Transverse colon (tissue), 4 donors: ENCODE data around the gene SHB. TPM values are rescaled to one million over a fixed set of nuclear protein-coding genes. Genes with fewer than 3 reads are reported as not detected.

Source experiments
- DNase-seq: peaks from one replicate; pipeline ENCODE4 v3.0.0-alpha.2; 2019
- H3K27ac ChIP-seq, 4 donors: fragments of 200-600 bp; sonication (generic); 2 replicates each; pipeline ENCODE4 v1.5.1; 2016 to 2018; ENCODE audit warnings: inconsistent platforms in 4 of 4
- H3K27me3 ChIP-seq: fragments of 200-600 bp; sonication (generic); 2 replicates; pipeline ENCODE4 v1.5.1; 2017; ENCODE audit warnings: inconsistent platforms
- H3K36me3 ChIP-seq, 4 donors: fragments of 200-600 bp; sonication (generic); 2 replicates each; pipeline ENCODE4 v1.5.1; 2017 to 2019; ENCODE audit warnings: inconsistent platforms in 4 of 4
- H3K4me1 ChIP-seq, 4 donors: fragments of 200-600 bp; sonication (generic); 2 replicates each; pipeline ENCODE4 v1.5.1; 2017 to 2020; ENCODE audit warnings: inconsistent platforms in 4 of 4
- H3K4me3 ChIP-seq, 4 donors: fragments of 200-600 bp; sonication (generic); 1 replicate in 1 of 4; 2 replicates in 3 of 4; pipeline versions ENCODE4 v1.5.1 to v1.6.1; 2017 to 2019; ENCODE audit warnings: inconsistent platforms in 4 of 4
- H3K9me3 ChIP-seq, 2 donors: fragments of 200-600 bp; sonication (generic); 2 replicates each; pipeline ENCODE4 v1.5.1; 2017 to 2019; ENCODE audit warnings: inconsistent platforms in 2 of 2
- EP300 ChIP-seq: sonication (generic); formaldehyde crosslinking; IDR thresholded peaks from one replicate; pipeline ENCODE4 v1.6.1; 2017; ENCODE audit warnings: antibody characterized with exemption, low read depth
- POLR2A ChIP-seq: fragments of 450-650 bp; IDR thresholded peaks from one replicate; pipeline ENCODE4 v1.6.1; 2016; ENCODE audit warnings: antibody characterized with exemption, mild to moderate bottlenecking, moderate library complexity
- POLR2AphosphoS5 ChIP-seq, 3 donors: sonication (generic); formaldehyde crosslinking; IDR thresholded peaks; one replicate each; pipeline ENCODE4 v1.6.1; 2016; ENCODE audit warnings: antibody characterized with exemption in 3 of 3
- WGBS, 2 donors: methylation state at CpG; one replicate each; pipeline ENCODE4 v1.1.5; 2018; ENCODE audit warnings: low coverage in 1 of 2; 5-methylcytosine and 5-hydroxymethylcytosine counted together
- in situ Hi-C, 4 donors: fragments of 200-750 bp; cut with MboI; loops; one replicate each; pipeline versions ENCODE4 v1.15.0 to v1.15.1; 2017; ENCODE audit warnings: low sequenced_read_pairs in 3 of 4, low pct_ligation_motif_present in 1 of 4, low pct_unique_long_range_greater_than_20kb in 1 of 4
- intact Hi-C: fragments of 100-400 bp; cut with DNase I; formaldehyde crosslinking; loops from one replicate; pipeline ENCODE4 v1.15.1; 2023; ENCODE audit warnings: low total_unique reads
- total RNA-seq, 4 donors: library from RNA; depleted of rRNA; stranded (reverse); fragments of >200 nt; gene quantifications; one replicate each; pipeline ENCODE4 v1.1.0, GENCODE V29; 2016
- TF ChIP-seq, protein P1 (sequence below), 5 experiments: fragments of 200-600 bp in 3 of 5; fragments of 450-650 bp in 2 of 5; sonication (generic) in 3 of 5; IDR thresholded peaks; 1 replicate in 2 of 5; 2 replicates in 3 of 5; pipeline ENCODE4 v1.5.1; 2016 to 2017; ENCODE audit warnings: antibody characterized with exemption in 5 of 5, inconsistent platforms in 3 of 5, mild to moderate bottlenecking in 2 of 5, moderate library complexity in 1 of 5

Gene SHB
- total RNA-seq, 4 donors from 2014 or later = 11.9 to 33.7 (median 22.2) TPM

GRCh38 chr9:38073882-38074281 is 4.9 kb upstream of the SHB start:
- H3K36me3 ChIP-seq = no peaks in the 10 kb centered on the region
- peaks cover 0 to 29% (median 21%) of the 10 kb centered on the region in 4 donors for H3K4me1 ChIP-seq
- H3K4me3 ChIP-seq = no peak overlapping the region
- TF ChIP-seq, protein P1, sequence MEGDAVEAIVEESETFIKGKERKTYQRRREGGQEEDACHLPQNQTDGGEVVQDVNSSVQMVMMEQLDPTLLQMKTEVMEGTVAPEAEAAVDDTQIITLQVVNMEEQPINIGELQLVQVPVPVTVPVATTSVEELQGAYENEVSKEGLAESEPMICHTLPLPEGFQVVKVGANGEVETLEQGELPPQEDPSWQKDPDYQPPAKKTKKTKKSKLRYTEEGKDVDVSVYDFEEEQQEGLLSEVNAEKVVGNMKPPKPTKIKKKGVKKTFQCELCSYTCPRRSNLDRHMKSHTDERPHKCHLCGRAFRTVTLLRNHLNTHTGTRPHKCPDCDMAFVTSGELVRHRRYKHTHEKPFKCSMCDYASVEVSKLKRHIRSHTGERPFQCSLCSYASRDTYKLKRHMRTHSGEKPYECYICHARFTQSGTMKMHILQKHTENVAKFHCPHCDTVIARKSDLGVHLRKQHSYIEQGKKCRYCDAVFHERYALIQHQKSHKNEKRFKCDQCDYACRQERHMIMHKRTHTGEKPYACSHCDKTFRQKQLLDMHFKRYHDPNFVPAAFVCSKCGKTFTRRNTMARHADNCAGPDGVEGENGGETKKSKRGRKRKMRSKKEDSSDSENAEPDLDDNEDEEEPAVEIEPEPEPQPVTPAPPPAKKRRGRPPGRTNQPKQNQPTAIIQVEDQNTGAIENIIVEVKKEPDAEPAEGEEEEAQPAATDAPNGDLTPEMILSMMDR (IDR thresholded peaks at IDR 0.05) = no peak
- no peak for TF ChIP-seq EP300
- TF ChIP-seq POLR2A = no peak
- no peak for TF ChIP-seq POLR2AphosphoS5 (IDR thresholded peaks at IDR 0.05)
- intact Hi-C loops = loop anchor here (10.0 kb wide), 1 partner anchor 321 kb away; the partner anchor contains the start of gene ALDH1B1
- in situ Hi-C loops = loop anchor here in 1 of 4 donors (25.0 kb wide), 3 partner anchors 162 to 612 kb away; partner anchors contain the start of genes FBXO10, SLC25A51, TOMM5 and ZBTB5
- peak overlapping the region; percentile 52 to 72 (median 58) for H3K27ac ChIP-seq
- 67 to 74% methylated on average over 1 to 3 of the region's 3 CpGs for WGBS, 2 donors
- H3K9me3 ChIP-seq = no peaks in the 10 kb centered on the region
- DNase-seq = no peak
- no peaks in the 10 kb centered on the region for H3K27me3 ChIP-seq

DNA sequence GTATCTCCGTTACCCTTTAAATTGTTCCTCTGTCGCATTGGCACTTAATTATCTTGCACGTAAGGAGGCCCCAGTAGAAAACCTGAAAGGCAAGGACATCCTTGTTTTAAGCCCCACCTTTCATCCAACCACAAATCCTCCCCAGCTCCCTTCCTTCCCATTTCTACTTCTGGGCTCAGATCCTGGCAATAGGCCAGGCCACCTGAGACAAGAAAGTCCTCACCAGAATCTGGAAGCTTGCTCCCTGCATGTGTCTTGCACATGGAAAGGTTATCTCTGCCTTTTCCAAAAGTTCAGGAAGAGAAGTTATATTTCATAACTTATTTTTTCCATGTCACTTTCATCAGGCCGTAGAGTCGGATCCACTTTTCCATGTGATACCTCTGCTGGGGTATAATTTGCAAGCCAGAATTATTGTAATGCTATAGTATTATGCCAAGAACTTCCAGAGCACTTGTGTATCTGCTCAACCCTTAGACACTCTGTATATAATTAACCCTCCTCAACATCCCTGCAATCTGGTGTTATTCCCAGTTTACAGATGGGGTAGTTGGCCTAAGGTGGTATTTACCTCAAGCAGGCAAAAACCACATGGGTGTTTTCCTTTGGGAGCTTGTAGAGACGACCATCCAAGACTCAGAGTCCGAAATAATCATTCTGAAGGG is 2.6 kb upstream of the SHB start:
- Histone ChIP-seq H3K36me3 (no peaks in the 10 kb centered on the region), H3K4me1 (peaks cover 0 to 46% (median 27%) of the 10 kb centered on the region in 4 donors), H3K4me3 (no peak overlapping the region), H3K27ac (no peak overlapping the region), H3K9me3 (no peaks in the 10 kb centered on the region), H3K27me3 (no peaks in the 10 kb centered on the region)
- 52 to 66% methylated on average over 6 to 7 of the region's 7 CpGs for WGBS, 2 donors
- no peak for TF ChIP-seq POLR2AphosphoS5 (IDR thresholded peaks at IDR 0.05)
- no peak for TF ChIP-seq EP300
- TF ChIP-seq, protein P1 (IDR thresholded peaks at IDR 0.05) = no peak
- TF ChIP-seq POLR2A = no peak
- intact Hi-C loops = loop anchor here (10.0 kb wide), 1 partner anchor 323 kb away; the partner anchor contains the start of gene ALDH1B1
- in situ Hi-C loops = loop anchor here in 1 of 4 donors (25.0 kb wide), 3 partner anchors 159 to 609 kb away; partner anchors contain the start of genes FBXO10, SLC25A51, TOMM5 and ZBTB5
- DNase-seq = no peak

DNA sequence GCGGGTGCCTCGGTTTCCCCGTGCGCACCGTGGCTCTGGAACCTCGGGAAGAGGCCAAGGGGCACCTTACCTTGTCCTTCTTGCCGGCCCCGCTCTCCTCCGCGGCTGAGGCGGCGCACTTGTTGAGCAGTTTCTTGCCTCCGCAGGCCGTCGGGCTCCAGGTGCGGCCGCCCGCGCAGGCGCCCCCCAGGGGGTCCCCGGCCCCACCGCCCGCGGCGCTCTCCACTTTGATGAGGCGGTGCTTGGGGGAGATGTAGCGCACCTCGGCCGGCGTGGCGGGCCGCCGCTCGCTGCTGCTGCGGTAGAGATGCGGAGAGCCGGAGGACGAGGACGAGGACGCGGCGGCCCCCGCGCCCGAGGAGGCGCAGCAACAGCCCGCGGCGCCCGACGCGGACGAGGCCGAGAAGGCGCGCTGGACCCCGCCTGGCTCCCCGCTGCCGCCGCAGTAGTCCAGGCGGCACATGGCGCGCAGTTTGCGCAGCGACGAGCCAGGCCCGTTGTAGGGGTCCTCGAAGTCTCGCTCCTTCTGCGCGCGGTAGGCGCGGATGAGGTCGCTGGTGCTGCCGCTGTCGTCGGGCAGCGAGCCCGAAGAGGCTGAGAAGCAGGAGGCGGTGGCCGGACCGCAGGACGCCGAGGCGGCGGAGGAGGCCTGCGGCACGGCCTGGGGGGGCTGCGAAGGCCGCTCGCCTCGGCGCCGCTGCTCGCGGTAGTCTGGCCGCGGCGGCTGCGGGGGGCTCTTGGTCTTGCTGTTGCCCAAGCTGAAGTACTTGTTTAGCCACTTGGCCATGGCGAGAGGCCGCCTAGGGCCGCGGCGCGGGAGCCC is 957 bp downstream of the SHB start:
- H3K4me3 ChIP-seq = peak overlapping the region; percentile 66 to 99 (median 94)
- no peak for DNase-seq
- H3K36me3 ChIP-seq = no peaks in the 10 kb centered on the region
- H3K27me3 ChIP-seq = no peaks in the 10 kb centered on the region
- no peaks in the 10 kb centered on the region for H3K9me3 ChIP-seq
- intact Hi-C loops (loop anchor here (5.0 kb wide), 3 partner anchors 51 to 151 kb away; no protein-coding TSS in a partner anchor), in situ Hi-C loops (loop anchor here in 1 of 4 donors (25.0 kb wide), 3 partner anchors 156 to 606 kb away; partner anchors contain the start of genes FBXO10, SLC25A51, TOMM5 and ZBTB5)
- peak overlapping the region; percentile 93 to 98 (median 98) for H3K27ac ChIP-seq
- no peak for TF ChIP-seq POLR2A
- TF ChIP-seq POLR2AphosphoS5 (IDR thresholded peaks at IDR 0.05) = no peak
- TF ChIP-seq, protein P1 (IDR thresholded peaks at IDR 0.05) = no peak
- TF ChIP-seq EP300 = no peak
- WGBS, 2 donors = 4% methylated on average over 36 of the region's 107 CpGs; no CpG with 5 or more reads in 1 of the 2 donors
- peaks cover 11 to 59% (median 41%) of the 10 kb centered on the region in 4 donors for H3K4me1 ChIP-seq
